ENCODE measurements around the gene PTPRJ. TPM values are rescaled to one million over a fixed set of nuclear protein-coding genes. Genes with fewer than 3 reads are reported as not detected.

Gene PTPRJ
- total and polyA plus RNA-seq, 4 donors = 4.1 to 24.7 (median 14.6) TPM

DNA sequence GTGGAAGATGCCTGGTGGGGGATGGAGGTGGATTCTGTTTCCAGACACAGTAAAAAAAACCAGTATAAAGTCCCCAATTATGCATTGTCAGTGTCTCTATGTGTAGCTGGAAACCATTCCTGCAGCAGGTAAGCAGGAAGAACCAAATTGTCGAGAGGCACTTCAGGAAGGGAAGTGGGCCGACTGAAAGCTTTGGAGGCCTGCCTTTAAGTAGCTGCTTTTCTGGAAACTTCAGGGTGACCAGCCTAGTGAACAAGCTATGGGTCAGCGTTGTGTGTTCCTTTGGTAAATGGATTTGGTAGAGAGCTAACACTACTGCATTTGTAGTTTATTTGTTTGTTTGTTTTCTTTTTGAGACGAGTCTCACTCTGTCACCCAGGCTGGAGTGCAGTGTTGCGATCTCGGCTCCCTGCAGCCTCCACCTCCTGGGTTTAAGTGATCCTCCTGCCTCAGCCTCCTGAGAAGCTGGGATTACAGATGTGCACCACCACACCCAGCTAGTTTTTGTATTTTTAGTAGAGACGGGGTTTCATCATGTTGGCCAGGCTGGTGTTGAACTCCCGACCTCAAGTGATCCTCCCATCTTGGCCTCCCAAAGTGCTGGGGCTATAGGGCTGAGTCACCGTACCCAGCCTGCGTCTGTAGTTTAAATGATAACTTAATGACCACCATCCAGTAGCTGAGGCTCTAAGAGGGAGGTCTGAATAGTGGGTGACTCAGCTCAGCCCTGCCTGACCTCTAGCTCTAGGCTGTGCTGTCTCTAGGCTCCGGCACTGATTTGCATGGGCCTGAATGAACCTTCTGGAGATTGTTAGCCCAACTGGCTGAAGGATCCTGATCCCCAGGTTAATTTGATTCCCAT, 12.8 kb downstream of the PTPRJ start:
- Histone ChIP-seq H3K4me3 (ENCODE audit: low read depth in 1 of 3, low read length in 3 of 3) (no peak overlapping the region), H3K27ac (ENCODE audit: low read depth in 1 of 2, low read length in 2 of 2) (peak overlapping the region in 1 of 2 donors; percentile 11), H3K9me3 (ENCODE audit: control insufficient read depth in 4 of 4, low read length in 3 of 4) (no peaks in the 10 kb centered on the region), H3K36me3 (ENCODE audit: control insufficient read depth in 4 of 4, insufficient read depth in 3 of 4, low read depth in 1 of 4, low read length in 3 of 4) (no peaks in the 10 kb centered on the region), H3K9ac (ENCODE audit: low read depth in 1 of 2, low read length in 2 of 2) (no peak overlapping the region), H3K4me1 (ENCODE audit: control insufficient read depth in 4 of 4, insufficient read depth in 4 of 4, low read length in 3 of 4) (peaks cover 14 to 60% (median 35%) of the 10 kb centered on the region in 4 donors), H3K27me3 (ENCODE audit: control insufficient read depth in 4 of 4, insufficient read depth in 4 of 4, low read length in 3 of 4) (no peaks in the 10 kb centered on the region)
- TF ChIP-seq FOXA2 (IDR thresholded peaks at IDR 0.05) = no peak
- TF ChIP-seq TAF1 (conservative IDR thresholded peaks at IDR 0.05) = no peak
- no peak for TF ChIP-seq HNF4G (IDR thresholded peaks at IDR 0.05)
- 79% methylated on average over 11 of the region's 11 CpGs for WGBS
- no peak for DNase-seq (ENCODE audit: low spot score)

DNA sequence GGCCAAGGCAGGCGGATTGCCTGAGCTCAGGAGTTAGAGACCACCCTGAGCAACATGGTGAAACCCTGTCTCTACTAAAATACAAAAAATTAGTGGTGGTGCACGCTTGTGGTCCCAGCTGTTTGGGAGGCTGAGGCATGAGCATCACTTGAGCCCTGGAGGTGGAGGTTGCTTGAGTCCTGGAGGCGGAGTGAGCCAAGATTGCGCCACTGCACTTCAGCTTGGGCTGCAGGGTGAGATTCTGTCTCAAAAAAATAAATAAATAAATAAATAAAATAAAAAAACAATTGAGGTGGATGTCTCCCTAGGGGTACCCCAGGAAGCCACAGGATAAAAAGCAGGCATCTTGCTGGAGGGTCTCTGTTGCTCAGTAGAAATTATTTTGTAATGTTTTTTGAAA, 14.1 kb downstream of the PTPRJ start:
- Histone ChIP-seq H3K27ac (ENCODE audit: low read depth in 1 of 2, low read length in 2 of 2) (no peak overlapping the region), H3K4me1 (ENCODE audit: control insufficient read depth in 4 of 4, insufficient read depth in 4 of 4, low read length in 3 of 4) (peaks cover 20 to 69% (median 46%) of the 10 kb centered on the region in 4 donors), H3K36me3 (ENCODE audit: control insufficient read depth in 4 of 4, insufficient read depth in 3 of 4, low read depth in 1 of 4, low read length in 3 of 4) (no peaks in the 10 kb centered on the region), H3K9ac (ENCODE audit: low read depth in 1 of 2, low read length in 2 of 2) (no peak overlapping the region), H3K9me3 (ENCODE audit: control insufficient read depth in 4 of 4, low read length in 3 of 4) (no peaks in the 10 kb centered on the region), H3K27me3 (ENCODE audit: control insufficient read depth in 4 of 4, insufficient read depth in 4 of 4, low read length in 3 of 4) (no peaks in the 10 kb centered on the region), H3K4me3 (ENCODE audit: low read depth in 1 of 3, low read length in 3 of 3) (no peak overlapping the region)
- 97% methylated on average over 4 of the region's 4 CpGs for WGBS
- no peak for TF ChIP-seq MAX (IDR thresholded peaks at IDR 0.05)
- TF ChIP-seq CTCF (IDR thresholded peaks at IDR 0.05; ENCODE audit: low read depth, low read length, missing input control) = no peak
- no peak for TF ChIP-seq FOXA2 (IDR thresholded peaks at IDR 0.05)
- no peak for TF ChIP-seq YY1 (IDR thresholded peaks at IDR 0.05)
- no peak for TF ChIP-seq RAD21 (IDR thresholded peaks at IDR 0.05)
- TF ChIP-seq HNF4G (IDR thresholded peaks at IDR 0.05) = no peak
- no peak for TF ChIP-seq HNF4A (conservative IDR thresholded peaks at IDR 0.05)
- TF ChIP-seq EGR1 (IDR thresholded peaks at IDR 0.05; ENCODE audit: low read depth in 2 of 2) = no peak
- no peak for TF ChIP-seq FOXA1 (IDR thresholded peaks at IDR 0.05)
- no peak for TF ChIP-seq SP1 (IDR thresholded peaks at IDR 0.05)
- DNase-seq (ENCODE audit: low spot score) = no peak

DNA sequence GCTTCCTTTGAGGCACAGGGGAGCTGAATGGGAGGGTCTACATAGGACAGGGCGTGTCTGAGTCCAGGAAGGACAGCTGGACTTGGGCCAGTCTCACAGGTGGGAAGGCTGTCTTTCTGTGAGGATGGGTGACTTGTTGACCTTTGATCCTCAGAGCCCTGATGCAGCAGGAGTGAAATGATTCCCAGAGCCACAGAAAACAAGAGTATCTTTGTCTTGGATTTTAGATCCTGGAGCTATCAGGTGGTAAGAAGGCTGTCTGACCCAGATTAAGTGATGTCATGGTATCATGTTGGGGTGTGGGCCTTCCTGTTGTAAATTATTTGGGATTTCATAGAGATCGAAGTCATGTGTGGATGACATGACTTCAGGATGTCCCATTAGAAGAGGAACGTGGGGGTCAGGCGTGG, 15.0 kb downstream of the PTPRJ start:
- no peak overlapping the region for H3K4me3 ChIP-seq (ENCODE audit: low read depth in 1 of 3, low read length in 3 of 3)
- H3K9me3 ChIP-seq (ENCODE audit: control insufficient read depth in 4 of 4, low read length in 3 of 4) = no peaks in the 10 kb centered on the region
- H3K27me3 ChIP-seq (ENCODE audit: control insufficient read depth in 4 of 4, insufficient read depth in 4 of 4, low read length in 3 of 4) = no peaks in the 10 kb centered on the region
- TF ChIP-seq HNF4A (conservative IDR thresholded peaks at IDR 0.05) (peak in 1 of 2 donors; percentile 26), YY1 (IDR thresholded peaks at IDR 0.05) (no peak)
- peak overlapping the region in 1 of 2 donors; percentile 30 for H3K27ac ChIP-seq (ENCODE audit: low read depth in 1 of 2, low read length in 2 of 2)
- no peaks in the 10 kb centered on the region for H3K36me3 ChIP-seq (ENCODE audit: control insufficient read depth in 4 of 4, insufficient read depth in 3 of 4, low read depth in 1 of 4, low read length in 3 of 4)
- no peak overlapping the region for H3K9ac ChIP-seq (ENCODE audit: low read depth in 1 of 2, low read length in 2 of 2)
- peaks cover 24 to 69% (median 47%) of the 10 kb centered on the region in 4 donors for H3K4me1 ChIP-seq (ENCODE audit: control insufficient read depth in 4 of 4, insufficient read depth in 4 of 4, low read length in 3 of 4)
- WGBS = 80% methylated on average over 4 of the region's 4 CpGs
- no peak for DNase-seq (ENCODE audit: low spot score)

All from liver (tissue), 9 donors.